ENCODE measurements around the gene INPP5E.

GRCh38 chr9:136457326-136457725 lies 17.7 kb upstream of the INPP5E start:
- no peak for TF ChIP-seq CTCF (IDR thresholded peaks at IDR 0.05)
- TF ChIP-seq ZFX (IDR thresholded peaks at IDR 0.05; ENCODE audit: borderline replicate concordance): no peak
